PFSK-1 (cell line): ENCODE results near the gene PKM.
A peak's percentile ranks its signal among the peaks of the same experiment; 100 is the strongest.

ENCODE experiments used
- POLR2AphosphoS5 ChIP-seq: IDR thresholded peaks from 2 replicates; pipeline ENCODE4 v1.6.1; 2012; ENCODE audit warnings: low read depth, mild to moderate bottlenecking, control low read depth, low read length, moderate library complexity
- TAF1 ChIP-seq: IDR thresholded peaks from 2 replicates; pipeline ENCODE4 v1.6.1; 2012; ENCODE audit warnings: low read length, control low read depth, borderline replicate concordance; ENCODE audit not compliant: insufficient read depth

DNA sequence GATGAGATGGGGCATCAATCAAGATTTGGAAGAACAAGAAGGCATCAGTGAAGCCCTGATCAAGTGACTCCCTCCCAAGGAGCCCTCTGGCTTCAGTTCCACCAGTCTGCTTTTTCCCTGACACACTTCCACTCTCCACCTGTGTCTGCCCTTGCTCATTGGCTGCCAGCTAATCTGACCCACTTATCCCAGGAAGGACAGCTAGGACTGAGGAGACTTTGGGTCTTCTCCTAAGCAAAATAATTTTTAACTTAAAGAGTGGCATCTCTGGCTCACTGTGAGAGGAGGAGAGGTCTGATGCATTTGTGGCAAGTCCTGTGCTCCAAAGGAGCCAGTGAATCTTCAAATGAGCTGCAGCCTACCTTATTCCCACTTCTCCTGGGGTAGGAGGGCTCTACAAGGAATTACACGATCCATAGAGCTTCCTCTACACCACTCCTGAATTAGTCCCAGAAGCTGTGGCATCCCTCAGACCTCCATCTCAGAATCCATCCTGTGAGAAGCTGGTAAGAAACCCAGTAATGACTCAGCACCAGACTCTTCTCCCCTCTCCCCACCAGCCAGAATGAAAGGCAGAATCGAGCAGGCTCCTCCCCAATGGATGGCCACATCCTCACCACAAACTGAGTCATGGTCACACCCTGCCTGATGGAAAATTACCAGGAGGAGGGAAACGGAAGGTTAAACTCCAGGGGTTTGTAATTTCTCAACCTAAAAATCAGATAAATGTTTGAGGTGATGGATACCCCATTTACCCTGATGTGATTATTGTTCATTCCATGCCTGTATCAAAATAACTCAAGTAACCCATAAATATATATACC, 6.3 kb upstream of the PKM start:
- peak; percentile 92; the same call in 1 of the 2 replicates for TF ChIP-seq TAF1
- TF ChIP-seq POLR2AphosphoS5 = peak; percentile 46; the same call in 1 of the 2 replicates
